GM12892 (cell line): ENCODE data around the gene SYNGR3.

ENCODE experiments used
- POLR2A ChIP-seq: IDR thresholded peaks from 2 replicates; pipeline ENCODE4 v1.6.1; 2011; ENCODE audit warnings: low read depth, low read length, control low read depth
- POLR2AphosphoS5 ChIP-seq: IDR thresholded peaks from 2 replicates; pipeline ENCODE4 v1.6.1; 2011; ENCODE audit warnings: low read depth, low read length, control low read depth

DNA sequence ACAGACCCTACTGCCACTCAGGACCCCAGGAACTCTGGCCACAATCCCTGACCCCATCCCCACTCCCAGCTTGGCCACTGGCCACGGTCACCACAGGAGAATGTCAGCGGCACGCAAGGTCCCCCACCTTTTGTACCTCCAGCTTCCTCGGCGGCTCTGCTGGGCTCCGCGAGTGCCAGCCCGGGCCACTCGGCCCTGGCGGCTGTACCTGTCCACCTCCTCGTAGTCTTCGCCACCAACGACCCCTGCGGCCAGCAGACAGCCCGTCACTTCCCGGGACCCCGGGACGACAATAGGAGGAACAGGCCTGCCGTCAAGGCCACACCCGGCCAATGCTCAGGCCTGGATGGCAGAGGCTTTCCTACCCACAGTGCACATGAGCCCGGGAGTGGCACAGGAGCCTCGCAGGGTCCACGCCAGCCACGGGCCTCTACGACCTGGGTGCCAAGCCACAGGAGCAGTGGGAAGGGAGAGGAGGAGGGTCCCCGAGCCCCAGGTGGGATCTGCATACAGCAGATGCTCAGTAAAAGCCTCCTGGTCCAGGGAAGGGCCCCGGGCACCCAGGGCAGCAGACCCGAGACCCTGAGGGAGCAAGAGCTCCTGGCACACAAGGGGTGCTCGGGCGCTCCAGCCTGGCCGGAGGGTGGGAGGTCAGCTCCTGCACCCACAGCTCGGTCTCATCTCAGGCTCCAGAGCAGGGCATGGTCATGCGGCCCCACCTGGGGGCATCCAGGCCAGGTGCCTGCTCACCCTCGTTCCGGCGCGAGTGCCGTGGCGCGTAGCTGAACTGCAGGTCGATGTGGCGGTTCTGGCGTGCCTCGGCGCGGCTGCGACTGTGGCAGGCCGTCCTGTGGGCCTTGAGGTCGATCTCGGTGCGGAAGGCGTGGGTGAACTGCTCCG is 11.9 kb downstream of the SYNGR3 start:
- TF ChIP-seq POLR2AphosphoS5 (no peak; the same call in 1 of the 2 replicates), POLR2A (no peak)
